Measurements from ENCODE around the gene OR7C2.
"Not testable (repeated sequence)": the region's sequence is repeated elsewhere in the genome, so short reads cannot be mapped to it uniquely, and the experiment has no call there.

DNA sequence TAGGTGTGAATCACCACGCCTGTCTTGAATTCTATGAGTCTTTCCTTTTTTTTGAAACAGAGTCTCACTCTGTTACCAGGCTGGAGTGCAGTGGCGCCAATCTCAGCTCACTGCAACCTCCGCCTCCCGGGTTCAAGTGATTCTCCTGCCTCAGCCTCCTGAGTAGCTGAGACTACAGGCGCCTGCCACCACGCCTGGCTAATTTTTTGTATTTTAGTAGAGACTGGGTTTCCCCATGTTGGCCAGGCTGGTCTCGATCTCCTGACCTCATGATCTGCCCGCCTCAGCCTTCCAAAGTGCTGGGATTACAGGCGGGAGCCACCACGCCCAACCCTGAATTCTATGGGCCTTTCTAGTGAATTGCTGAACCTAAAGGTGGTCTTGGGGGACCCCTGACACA lies 8.1 kb downstream of the OR7C2 start:
- TF ChIP-seq, protein P1, sequence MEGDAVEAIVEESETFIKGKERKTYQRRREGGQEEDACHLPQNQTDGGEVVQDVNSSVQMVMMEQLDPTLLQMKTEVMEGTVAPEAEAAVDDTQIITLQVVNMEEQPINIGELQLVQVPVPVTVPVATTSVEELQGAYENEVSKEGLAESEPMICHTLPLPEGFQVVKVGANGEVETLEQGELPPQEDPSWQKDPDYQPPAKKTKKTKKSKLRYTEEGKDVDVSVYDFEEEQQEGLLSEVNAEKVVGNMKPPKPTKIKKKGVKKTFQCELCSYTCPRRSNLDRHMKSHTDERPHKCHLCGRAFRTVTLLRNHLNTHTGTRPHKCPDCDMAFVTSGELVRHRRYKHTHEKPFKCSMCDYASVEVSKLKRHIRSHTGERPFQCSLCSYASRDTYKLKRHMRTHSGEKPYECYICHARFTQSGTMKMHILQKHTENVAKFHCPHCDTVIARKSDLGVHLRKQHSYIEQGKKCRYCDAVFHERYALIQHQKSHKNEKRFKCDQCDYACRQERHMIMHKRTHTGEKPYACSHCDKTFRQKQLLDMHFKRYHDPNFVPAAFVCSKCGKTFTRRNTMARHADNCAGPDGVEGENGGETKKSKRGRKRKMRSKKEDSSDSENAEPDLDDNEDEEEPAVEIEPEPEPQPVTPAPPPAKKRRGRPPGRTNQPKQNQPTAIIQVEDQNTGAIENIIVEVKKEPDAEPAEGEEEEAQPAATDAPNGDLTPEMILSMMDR (IDR thresholded peaks at IDR 0.05), result not testable (repeated sequence)
- not testable (repeated sequence) for TF ChIP-seq POLR2A (IDR thresholded peaks at IDR 0.05)
